Amniotic epithelial cell (primary cell): ENCODE data around the gene NAPG.
"Not testable (repeated sequence)": the region's sequence is repeated elsewhere in the genome, so short reads cannot be mapped to it uniquely, and the experiment has no call there.

Source experiments
- DNase-seq: peaks from one replicate; pipeline ENCODE4 v3.0.0-alpha.2; 2010; ENCODE audit warnings: low read depth

Gene NAPG

DNA sequence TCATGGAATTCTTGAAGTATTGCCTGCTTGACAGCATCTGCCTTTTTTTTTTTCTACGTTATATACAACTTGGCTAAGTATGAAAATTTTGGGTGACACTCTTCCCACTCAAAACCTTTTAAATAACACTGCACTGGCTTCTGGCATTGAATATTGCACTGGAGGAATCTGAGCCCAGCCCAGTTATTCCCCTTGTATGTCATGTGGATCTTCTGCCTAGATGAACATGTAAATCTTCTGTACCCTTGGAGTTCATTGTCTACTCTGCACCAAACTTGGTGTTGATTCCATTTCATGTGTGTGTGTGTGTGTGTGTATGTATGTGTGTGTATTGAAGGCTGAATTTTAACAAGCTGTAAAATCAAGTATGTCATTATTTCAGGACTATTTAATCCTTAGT is 59.4 kb downstream of the NAPG start:
- no peak for DNase-seq

- no peak for DNase-seq
These were observed 63.1 kb downstream of the NAPG start for GRCh38 chr18:10588975-10589374.

GRCh38 chr18:10590412-10590811 is 64.6 kb downstream of the NAPG start:
- no peak for DNase-seq

DNA sequence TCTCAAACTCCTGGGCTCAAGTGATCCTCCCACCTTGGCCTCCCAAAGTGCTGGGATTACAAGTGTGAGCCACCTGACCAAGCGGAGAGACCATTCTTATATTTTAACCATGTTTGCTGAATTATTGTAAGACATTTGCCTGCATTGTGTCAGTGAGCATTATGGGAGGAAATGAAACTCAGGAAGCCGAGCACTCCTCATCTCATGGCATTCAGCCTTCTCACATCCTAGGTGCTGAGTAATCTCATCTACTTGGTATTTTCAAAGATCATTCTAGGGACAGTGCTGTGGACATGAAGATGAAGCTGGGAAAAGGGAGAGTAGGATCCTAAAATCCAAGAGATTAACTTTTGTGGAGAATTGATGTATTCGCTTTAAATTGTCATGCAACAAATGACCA is 66.1 kb downstream of the NAPG start:
- no peak for DNase-seq

DNA sequence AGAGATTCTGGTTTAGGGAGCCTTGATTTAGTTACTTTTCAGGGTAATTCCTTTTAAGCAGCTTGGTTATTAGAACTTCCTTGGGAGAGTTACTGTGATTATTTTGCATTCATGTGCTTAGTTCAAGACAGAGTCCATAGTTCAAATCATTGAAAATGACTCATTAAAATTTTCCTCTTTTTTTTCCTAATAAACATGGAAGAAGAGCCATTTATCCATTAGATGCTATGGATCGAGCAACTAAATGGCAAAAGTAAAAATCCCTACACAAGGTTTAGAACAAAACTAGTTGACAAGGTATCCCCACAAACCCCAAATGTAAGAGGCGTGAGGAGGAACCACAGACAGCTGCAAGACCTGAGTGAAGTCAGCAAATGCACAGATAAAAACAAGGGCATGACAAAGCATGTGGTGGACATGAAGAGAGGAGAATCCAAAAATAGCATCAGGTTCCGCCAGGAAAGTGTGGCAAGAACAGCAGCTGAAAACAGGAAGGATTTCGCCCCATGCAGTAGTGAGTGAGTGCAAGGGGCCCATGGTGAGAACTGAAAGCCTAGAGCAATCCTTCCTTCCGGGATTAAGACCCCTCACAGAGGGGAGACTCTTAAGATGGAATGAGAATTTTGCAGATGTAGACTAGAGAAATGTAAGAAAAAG is 67.7 kb downstream of the NAPG start:
- DNase-seq, result peak; percentile 7

- not testable (repeated sequence) for DNase-seq
These were observed 70.1 kb downstream of the NAPG start for GRCh38 chr18:10595917-10596316.

GRCh38 chr18:10597695-10598094 is 71.9 kb downstream of the NAPG start:
- not testable (repeated sequence) for DNase-seq

DNA sequence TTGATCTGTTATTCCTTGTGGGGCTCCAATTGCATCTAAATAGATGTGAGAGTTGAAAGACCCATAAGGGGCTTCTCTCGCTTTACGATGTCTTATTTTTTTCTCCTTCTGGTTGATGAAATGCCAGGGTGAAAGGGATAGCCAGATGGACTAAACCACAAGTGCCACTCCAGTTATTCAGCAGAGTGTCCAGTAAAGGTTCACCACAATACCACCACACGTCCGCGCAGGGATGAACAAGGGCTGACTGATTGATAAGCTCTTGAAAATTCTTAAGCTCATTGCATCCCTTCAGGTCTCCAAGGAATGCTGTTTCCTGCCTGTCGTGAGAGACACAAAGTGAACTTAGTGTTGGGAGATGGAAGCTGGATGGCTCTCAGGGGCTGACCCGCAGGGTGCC is 74.9 kb downstream of the NAPG start:
- DNase-seq, result not testable (repeated sequence)
